ENCODE measurements around the gene GPAT3.

DNA sequence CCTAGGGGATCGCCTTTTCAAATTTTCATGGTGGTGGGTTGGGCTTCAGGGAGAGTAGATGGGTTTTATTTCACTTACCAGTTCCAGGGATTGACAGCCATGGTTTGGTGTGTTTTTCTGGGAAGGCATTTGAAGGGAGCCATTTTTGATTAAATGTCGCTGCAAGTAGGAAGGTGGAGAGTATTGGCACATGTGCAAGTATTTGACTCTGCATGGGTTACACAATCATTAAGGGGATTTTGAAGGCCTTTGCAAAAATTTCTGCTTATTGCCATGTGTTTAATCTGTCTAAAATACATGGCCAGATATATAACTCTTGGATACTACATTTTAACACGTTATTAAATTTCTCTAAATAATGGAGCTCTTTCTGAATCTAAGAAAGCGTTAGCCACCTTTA, 55.1 kb downstream of the GPAT3 start:
- TF ChIP-seq POLR2AphosphoS5 (IDR thresholded peaks at IDR 0.05) (no peak), POLR2A (IDR thresholded peaks at IDR 0.05) (no peak), EP300 (IDR thresholded peaks at IDR 0.05) (no peak)
- TF ChIP-seq, protein P1, sequence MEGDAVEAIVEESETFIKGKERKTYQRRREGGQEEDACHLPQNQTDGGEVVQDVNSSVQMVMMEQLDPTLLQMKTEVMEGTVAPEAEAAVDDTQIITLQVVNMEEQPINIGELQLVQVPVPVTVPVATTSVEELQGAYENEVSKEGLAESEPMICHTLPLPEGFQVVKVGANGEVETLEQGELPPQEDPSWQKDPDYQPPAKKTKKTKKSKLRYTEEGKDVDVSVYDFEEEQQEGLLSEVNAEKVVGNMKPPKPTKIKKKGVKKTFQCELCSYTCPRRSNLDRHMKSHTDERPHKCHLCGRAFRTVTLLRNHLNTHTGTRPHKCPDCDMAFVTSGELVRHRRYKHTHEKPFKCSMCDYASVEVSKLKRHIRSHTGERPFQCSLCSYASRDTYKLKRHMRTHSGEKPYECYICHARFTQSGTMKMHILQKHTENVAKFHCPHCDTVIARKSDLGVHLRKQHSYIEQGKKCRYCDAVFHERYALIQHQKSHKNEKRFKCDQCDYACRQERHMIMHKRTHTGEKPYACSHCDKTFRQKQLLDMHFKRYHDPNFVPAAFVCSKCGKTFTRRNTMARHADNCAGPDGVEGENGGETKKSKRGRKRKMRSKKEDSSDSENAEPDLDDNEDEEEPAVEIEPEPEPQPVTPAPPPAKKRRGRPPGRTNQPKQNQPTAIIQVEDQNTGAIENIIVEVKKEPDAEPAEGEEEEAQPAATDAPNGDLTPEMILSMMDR (IDR thresholded peaks at IDR 0.05), result no peak
